DOHH2 (cell line): ENCODE measurements around the gene FSD1.

Experiments
- H3F3A ChIP-seq: fragments of 200-600 bp; sonication (generic), shearing (Covaris generic); 2 replicates; pipeline ENCODE4 v1.6.0; 2016; ENCODE audit warnings: antibody characterized with exemption, mild to moderate bottlenecking; ENCODE audit not compliant: control insufficient read depth, insufficient read depth
- H3K27ac ChIP-seq: fragments of 200-600 bp; sonication (generic); 2 replicates; pipeline ENCODE4 v1.5.1; 2014; ENCODE audit warnings: low read depth, mild to moderate bottlenecking, low read length, moderate library complexity
- H3K27me3 ChIP-seq: fragments of 200-600 bp; sonication (generic); 2 replicates; pipeline ENCODE4 v1.6.1; 2014; ENCODE audit warnings: mild to moderate bottlenecking, low read length, mixed read lengths; ENCODE audit not compliant: control insufficient read depth
- H3K36me3 ChIP-seq: fragments of 200-600 bp; sonication (generic); 2 replicates; pipeline ENCODE4 v1.6.1; 2014; ENCODE audit warnings: mild to moderate bottlenecking, low read length, moderate library complexity, mixed read lengths; ENCODE audit not compliant: control insufficient read depth
- H3K4me1 ChIP-seq: fragments of 200-600 bp; sonication (generic); 2 replicates; pipeline ENCODE4 v1.6.1; 2014; ENCODE audit warnings: mild to moderate bottlenecking, low read length, mixed read lengths; ENCODE audit not compliant: control insufficient read depth
- H3K4me2 ChIP-seq: fragments of 200-600 bp; sonication (generic); 2 replicates; pipeline ENCODE4 v1.6.0; 2014; ENCODE audit warnings: mild to moderate bottlenecking, low read length, moderate library complexity
- H3K4me3 ChIP-seq: fragments of 200-600 bp; sonication (generic); 2 replicates; pipeline ENCODE4 v1.5.1; 2014; ENCODE audit warnings: mild to moderate bottlenecking, low read length, mixed read lengths
- H3K79me2 ChIP-seq: fragments of 200-600 bp; sonication (generic); 2 replicates; pipeline ENCODE4 v1.6.1; 2014; ENCODE audit warnings: mild to moderate bottlenecking, low read length, mixed read lengths; ENCODE audit not compliant: control insufficient read depth
- H3K9me2 ChIP-seq: fragments of 200-600 bp; sonication (generic); replicated peaks from 2 replicates; pipeline ENCODE4 v1.6.1; 2014; ENCODE audit warnings: mild to moderate bottlenecking, low read length, mixed read lengths; ENCODE audit not compliant: control insufficient read depth
- H3K9me3 ChIP-seq: fragments of 200-600 bp; sonication (generic); 2 replicates; pipeline ENCODE4 v1.6.1; 2014; ENCODE audit warnings: antibody characterized with exemption, low read length, mixed read lengths; ENCODE audit not compliant: control insufficient read depth, insufficient read depth
- H4K20me1 ChIP-seq: fragments of 200-600 bp; sonication (generic); 2 replicates; pipeline ENCODE4 v1.6.0; 2014; ENCODE audit warnings: low read depth, mild to moderate bottlenecking, antibody characterized with exemption, low read length, moderate library complexity; ENCODE audit not compliant: control insufficient read depth, insufficient read depth
- CTCF ChIP-seq: fragments of 200-600 bp; sonication (generic); IDR thresholded peaks from one replicate; pipeline ENCODE4 v1.5.1; 2014; ENCODE audit warnings: antibody characterized with exemption, mild to moderate bottlenecking, low read depth, low read length; ENCODE audit not compliant: poor library complexity, severe bottlenecking
- EZH2phosphoT487 ChIP-seq: fragments of 200-600 bp; sonication (generic); IDR thresholded peaks from 2 replicates; pipeline ENCODE4 v1.6.1; 2017; ENCODE audit warnings: borderline replicate concordance, mild to moderate bottlenecking, antibody characterized with exemption, low read length, moderate library complexity, mixed read lengths

The FSD1 gene

GRCh38 chr19:4302243-4302640 is 2.2 kb upstream of the FSD1 start, which contains the start of gene TMIGD2:
TSS of gene TMIGD2 (minus strand) at chr19:4302389. CDS start at chr19:4302385, 4 bp downstream.
- peaks cover 3% of the 10 kb centered on the region; the same call in 1 of the 2 replicates for H3K4me1 ChIP-seq
- H3K36me3 ChIP-seq: no peaks in the 10 kb centered on the region
- no peak within 1 kb of the TSS for H3K4me3 ChIP-seq
- H3K9me2 ChIP-seq: no peaks in the 10 kb centered on the region
- TF ChIP-seq EZH2phosphoT487 (no peak), CTCF (no peak)
- H3K4me2 ChIP-seq: no peak within 1 kb of the TSS
- no peak within 1 kb of the TSS for H3K27ac ChIP-seq
- no peaks in the 10 kb centered on the region for H3F3A ChIP-seq
- no peaks in the 10 kb centered on the region for H4K20me1 ChIP-seq
- H3K79me2 ChIP-seq: no peaks in the 10 kb centered on the region
- H3K9me3 ChIP-seq: no peaks in the 10 kb centered on the region
- no peaks in the 10 kb centered on the region for H3K27me3 ChIP-seq

GRCh38 chr19:4303819-4304537 is 420 bp upstream of the FSD1 start:
- Histone ChIP-seq H4K20me1 (no peaks in the 10 kb centered on the region), H3K4me1 (peaks cover 3% of the 10 kb centered on the region; the same call in 1 of the 2 replicates), H3K9me2 (no peaks in the 10 kb centered on the region), H3K36me3 (no peaks in the 10 kb centered on the region), H3K9me3 (no peaks in the 10 kb centered on the region), H3K79me2 (no peaks in the 10 kb centered on the region), H3K27ac (no peak overlapping the region), H3F3A (no peaks in the 10 kb centered on the region), H3K4me3 (peak overlapping the region; percentile 62), H3K27me3 (no peaks in the 10 kb centered on the region), H3K4me2 (peak overlapping the region; percentile 55)
- TF ChIP-seq EZH2phosphoT487 (no peak), CTCF (no peak)

GRCh38 chr19:4305257-4305612 is 837 bp downstream of the FSD1 start:
- no peak overlapping the region for H3K4me3 ChIP-seq
- no peaks in the 10 kb centered on the region for H3K36me3 ChIP-seq
- H3K9me2 ChIP-seq: no peaks in the 10 kb centered on the region
- no peaks in the 10 kb centered on the region for H3K79me2 ChIP-seq
- H3K9me3 ChIP-seq: no peaks in the 10 kb centered on the region
- no peak overlapping the region for H3K27ac ChIP-seq
- no peaks in the 10 kb centered on the region for H3K27me3 ChIP-seq
- TF ChIP-seq CTCF (no peak), EZH2phosphoT487 (no peak)
- no peaks in the 10 kb centered on the region for H4K20me1 ChIP-seq
- no peaks in the 10 kb centered on the region for H3F3A ChIP-seq
- peaks cover 3% of the 10 kb centered on the region; the same call in 1 of the 2 replicates for H3K4me1 ChIP-seq
- H3K4me2 ChIP-seq: no peak overlapping the region
